ENCODE results near the gene GID8. TPM values are rescaled to one million over a fixed set of nuclear protein-coding genes. Genes with fewer than 3 reads are reported as not detected.

GID8 gene
- total RNA-seq, 1 donor from 2014 or later = 35.8 TPM

DNA sequence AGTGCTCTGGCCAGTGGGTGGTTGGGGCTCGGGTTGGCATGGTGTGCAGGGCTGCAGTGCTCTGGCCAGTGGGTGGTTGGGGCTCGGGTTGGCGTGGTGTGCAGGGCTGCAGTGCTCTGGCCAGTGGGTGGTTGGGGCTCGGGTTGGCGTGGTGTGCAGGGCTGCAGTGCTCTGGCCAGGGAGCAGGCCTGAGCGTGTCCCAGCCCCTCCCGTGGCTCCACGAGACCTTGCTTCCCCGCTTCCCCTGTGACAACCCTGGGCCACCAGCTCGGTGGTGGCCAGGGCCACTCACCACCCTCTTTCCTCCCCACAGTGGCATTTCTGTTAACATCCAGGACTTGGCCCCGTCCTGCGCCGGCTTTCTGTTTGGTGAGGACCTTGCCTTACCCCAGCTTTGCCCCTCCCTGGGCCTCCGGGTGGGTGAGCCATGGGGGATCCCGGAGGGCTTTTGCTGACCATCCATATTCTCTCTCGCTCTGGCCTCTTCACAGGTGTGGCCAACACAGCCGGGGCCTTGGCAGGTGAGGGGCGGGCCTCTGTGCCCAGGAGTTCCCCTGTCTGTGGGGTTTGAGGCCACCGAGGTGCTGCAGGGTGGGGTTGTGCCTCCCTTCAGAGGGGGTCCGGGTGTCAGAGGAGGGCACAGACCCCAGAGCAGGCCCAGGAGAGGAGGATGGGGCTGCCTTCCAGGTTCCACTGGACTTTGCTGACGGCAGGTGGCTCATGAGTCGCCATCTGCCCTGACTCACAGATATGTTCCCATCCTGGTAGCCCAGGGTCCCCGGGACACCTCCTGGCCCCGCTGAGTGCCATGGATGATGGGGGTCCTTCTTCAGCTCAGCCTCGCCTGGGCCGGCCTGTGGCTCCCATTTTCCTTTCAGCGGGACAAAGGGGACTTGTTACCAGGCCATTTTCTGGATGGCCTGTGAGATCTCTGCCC lies 28.5 kb downstream of the GID8 start:
- Mint-ChIP-seq H3K36me3 (ENCODE audit: unreplicated experiment) (no peaks in the 10 kb centered on the region), H3K27ac (ENCODE audit: unreplicated experiment) (no peak overlapping the region), H3K4me3 (ENCODE audit: unreplicated experiment) (no peak overlapping the region), H3K27me3 (ENCODE audit: unreplicated experiment) (peaks cover 21% of the 10 kb centered on the region), H3K4me1 (ENCODE audit: unreplicated experiment) (no peaks in the 10 kb centered on the region), H3K9me3 (ENCODE audit: unreplicated experiment) (no peaks in the 10 kb centered on the region)
- TF ChIP-seq, protein P1, sequence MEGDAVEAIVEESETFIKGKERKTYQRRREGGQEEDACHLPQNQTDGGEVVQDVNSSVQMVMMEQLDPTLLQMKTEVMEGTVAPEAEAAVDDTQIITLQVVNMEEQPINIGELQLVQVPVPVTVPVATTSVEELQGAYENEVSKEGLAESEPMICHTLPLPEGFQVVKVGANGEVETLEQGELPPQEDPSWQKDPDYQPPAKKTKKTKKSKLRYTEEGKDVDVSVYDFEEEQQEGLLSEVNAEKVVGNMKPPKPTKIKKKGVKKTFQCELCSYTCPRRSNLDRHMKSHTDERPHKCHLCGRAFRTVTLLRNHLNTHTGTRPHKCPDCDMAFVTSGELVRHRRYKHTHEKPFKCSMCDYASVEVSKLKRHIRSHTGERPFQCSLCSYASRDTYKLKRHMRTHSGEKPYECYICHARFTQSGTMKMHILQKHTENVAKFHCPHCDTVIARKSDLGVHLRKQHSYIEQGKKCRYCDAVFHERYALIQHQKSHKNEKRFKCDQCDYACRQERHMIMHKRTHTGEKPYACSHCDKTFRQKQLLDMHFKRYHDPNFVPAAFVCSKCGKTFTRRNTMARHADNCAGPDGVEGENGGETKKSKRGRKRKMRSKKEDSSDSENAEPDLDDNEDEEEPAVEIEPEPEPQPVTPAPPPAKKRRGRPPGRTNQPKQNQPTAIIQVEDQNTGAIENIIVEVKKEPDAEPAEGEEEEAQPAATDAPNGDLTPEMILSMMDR (IDR thresholded peaks at IDR 0.05) = no peak
- DNase-seq (ENCODE audit: extremely low spot score, unreplicated experiment) = no peak

DNA sequence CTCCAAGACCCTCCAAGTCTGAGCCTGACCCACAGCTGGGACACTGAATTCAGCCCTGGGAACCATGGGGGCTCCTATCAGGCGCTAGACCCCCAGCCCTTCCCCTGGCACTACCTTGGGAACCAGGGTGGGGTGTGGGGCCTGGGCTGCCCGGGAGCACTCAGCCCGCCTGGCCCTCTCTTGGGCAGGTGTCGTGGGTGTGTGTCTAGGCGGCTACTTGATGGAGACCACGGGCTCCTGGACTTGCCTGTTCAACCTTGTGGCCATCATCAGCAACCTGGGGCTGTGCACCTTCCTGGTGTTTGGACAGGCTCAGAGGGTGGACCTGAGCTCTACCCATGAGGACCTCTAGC lies 29.2 kb downstream of the GID8 start:
- Mint-ChIP-seq H3K4me1 (ENCODE audit: unreplicated experiment) (no peaks in the 10 kb centered on the region), H3K9me3 (ENCODE audit: unreplicated experiment) (no peaks in the 10 kb centered on the region)
- DNase-seq (ENCODE audit: extremely low spot score, unreplicated experiment) = no peak

DNA sequence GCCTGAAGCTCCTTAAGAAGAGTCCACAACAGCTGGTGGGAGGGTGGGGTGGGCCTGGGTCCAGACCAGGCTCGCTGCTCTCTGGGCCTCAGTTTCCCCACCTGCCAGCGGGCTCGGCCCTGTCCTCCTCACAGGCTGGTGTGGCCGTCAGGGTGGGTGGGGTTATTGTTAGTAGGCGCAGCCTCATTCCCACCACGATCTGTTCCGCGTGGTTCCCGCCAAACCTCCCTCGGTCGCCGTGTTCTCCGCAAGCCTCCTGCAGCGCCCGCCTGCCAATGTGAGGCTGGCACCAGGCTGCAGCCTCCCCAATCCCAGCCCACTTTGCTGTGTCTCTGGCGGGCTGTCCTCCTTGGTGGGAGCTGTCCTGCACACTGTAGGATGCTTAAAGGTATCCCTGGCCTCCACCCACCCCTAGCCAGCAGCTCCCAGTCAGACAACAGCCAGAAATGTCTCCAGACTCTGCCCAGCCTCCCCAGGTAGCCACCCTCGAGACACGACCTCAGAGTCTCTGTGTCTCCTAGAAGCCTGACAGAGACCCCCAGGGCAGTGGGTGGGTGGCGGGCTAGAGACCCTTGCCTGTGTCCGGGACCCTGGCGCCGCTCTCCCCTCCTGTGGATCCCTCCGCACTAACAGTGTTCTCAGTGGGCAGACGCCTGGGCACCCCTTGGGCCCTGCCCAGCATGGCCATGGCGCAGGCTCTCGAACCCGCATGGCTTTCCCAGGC lies 29.8 kb downstream of the GID8 start:
- Mint-ChIP-seq H3K27ac (ENCODE audit: unreplicated experiment) (no peak overlapping the region), H3K4me3 (ENCODE audit: unreplicated experiment) (no peak overlapping the region), H3K9me3 (ENCODE audit: unreplicated experiment) (no peaks in the 10 kb centered on the region)

More for the DNA sequence above, 29.2 kb downstream of the GID8 start:
- Mint-ChIP-seq H3K27me3 (ENCODE audit: unreplicated experiment) (peaks cover 22% of the 10 kb centered on the region), H3K27ac (ENCODE audit: unreplicated experiment) (no peak overlapping the region), H3K36me3 (ENCODE audit: unreplicated experiment) (no peaks in the 10 kb centered on the region), H3K4me3 (ENCODE audit: unreplicated experiment) (no peak overlapping the region)
- TF ChIP-seq, protein P1 (IDR thresholded peaks at IDR 0.05) = no peak

DNA sequence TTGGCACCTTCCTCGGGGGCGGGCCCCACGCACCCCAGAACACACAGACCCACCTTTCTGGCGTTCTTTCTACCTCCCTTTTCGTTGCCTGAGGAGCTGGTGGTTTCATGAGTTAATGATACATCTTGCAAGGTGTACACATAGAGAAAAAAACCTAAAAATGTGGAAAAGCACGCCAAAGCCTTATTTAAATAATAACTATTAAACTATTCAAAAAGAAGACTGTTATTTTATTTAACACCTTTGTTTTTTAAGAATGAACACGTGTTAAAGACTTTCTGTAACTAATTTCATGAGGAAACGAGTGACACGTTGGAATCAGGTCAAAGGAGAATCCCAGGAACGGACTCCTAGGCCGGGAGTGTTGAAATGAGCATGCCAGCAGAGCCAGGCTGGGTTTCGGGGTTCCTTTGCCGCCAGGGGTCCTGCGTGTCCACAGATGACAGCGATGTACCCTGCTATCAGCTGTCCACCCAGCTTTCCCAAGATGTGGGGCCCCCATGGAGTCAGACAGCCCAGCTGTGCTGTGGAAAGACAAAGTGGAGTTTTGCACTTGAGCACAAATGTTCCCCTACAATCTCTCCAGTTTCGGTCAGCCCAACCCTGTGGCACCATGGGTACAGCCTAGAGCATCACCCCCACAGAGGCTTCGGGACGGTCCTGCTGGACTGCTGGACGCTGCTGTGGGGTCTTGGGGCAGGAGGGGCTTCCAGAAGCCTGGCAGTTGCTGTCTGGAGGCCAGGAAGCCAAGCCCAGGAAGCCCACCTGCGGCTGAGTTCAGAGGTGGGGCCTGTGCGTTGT lies 30.6 kb downstream of the GID8 start:
- peaks cover 24% of the 10 kb centered on the region for H3K27me3 Mint-ChIP-seq (ENCODE audit: unreplicated experiment)
- no peaks in the 10 kb centered on the region for H3K36me3 Mint-ChIP-seq (ENCODE audit: unreplicated experiment)
- no peaks in the 10 kb centered on the region for H3K9me3 Mint-ChIP-seq (ENCODE audit: unreplicated experiment)
- no peak overlapping the region for H3K27ac Mint-ChIP-seq (ENCODE audit: unreplicated experiment)
- no peak for DNase-seq (ENCODE audit: extremely low spot score, unreplicated experiment)
- TF ChIP-seq, protein P1 (IDR thresholded peaks at IDR 0.05) = no peak
- H3K4me3 Mint-ChIP-seq (ENCODE audit: unreplicated experiment) = no peak overlapping the region
- peaks cover 2% of the 10 kb centered on the region for H3K4me1 Mint-ChIP-seq (ENCODE audit: unreplicated experiment)

More for the DNA sequence above, 29.8 kb downstream of the GID8 start:
- Mint-ChIP-seq H3K36me3 (ENCODE audit: unreplicated experiment) (no peaks in the 10 kb centered on the region), H3K27me3 (ENCODE audit: unreplicated experiment) (peaks cover 24% of the 10 kb centered on the region), H3K4me1 (ENCODE audit: unreplicated experiment) (peaks cover 2% of the 10 kb centered on the region)
- TF ChIP-seq, protein P1 (IDR thresholded peaks at IDR 0.05) = no peak
- no peak for DNase-seq (ENCODE audit: extremely low spot score, unreplicated experiment)

Data from osteocyte (in vitro differentiated cells).